Right cardiac atrium (tissue), 5 donors: Measurements from ENCODE around the gene TEKT5. TPM values are rescaled to one million over a fixed set of nuclear protein-coding genes. Genes with fewer than 3 reads are reported as not detected.

ENCODE experiments used
- ATAC-seq, 2 donors: fragments of 200-7000 bp; cut with Tn5 transposase; one replicate each; pipeline versions ENCODE4 v1.8.0 to v1.9.1; 2020; ENCODE audit warnings: moderate library complexity in 2 of 2, mild to moderate bottlenecking in 1 of 2
- DNase-seq, 3 donors: peaks; one replicate each; pipeline ENCODE4 v3.0.0-alpha.2; 2020
- H3K27ac ChIP-seq: one replicate; pipeline ENCODE4 v1.5.1; 2013; ENCODE audit warnings: mild to moderate bottlenecking, low read length, control low read depth, moderate library complexity
- H3K27me3 ChIP-seq: one replicate; pipeline ENCODE4 v1.6.1; 2013; ENCODE audit not compliant: control insufficient read depth, insufficient read depth
- H3K4me1 ChIP-seq: one replicate; pipeline ENCODE4 v1.6.1; 2013; ENCODE audit warnings: low read length; ENCODE audit not compliant: control insufficient read depth, insufficient read depth
- H3K4me3 ChIP-seq: one replicate; pipeline ENCODE4 v1.5.1; 2013; ENCODE audit warnings: low read length, control low read depth
- H3K9me3 ChIP-seq: one replicate; pipeline ENCODE4 v1.6.1; 2013; ENCODE audit warnings: low read length; ENCODE audit not compliant: control insufficient read depth
- WGBS: extraction: QIAGEN DNeasy Blood & Tissue Kit; methylation state at CpG from one replicate; pipeline ENCODE4 v1.1.7; 2013; 5-methylcytosine and 5-hydroxymethylcytosine counted together
- intact Hi-C, 4 donors: fragments of 100-400 bp; cut with DNase I; formaldehyde crosslinking; loops; one replicate each; pipeline versions ENCODE4 v1.11.0 to v1.14.0; 2022 to 2023
- polyA plus RNA-seq: library from polyadenylated mRNA; stranded (reverse); fragments of 200-250 nt; gene quantifications from one replicate; pipeline ENCODE4 v1.2.3, GENCODE V29; 2013
- total RNA-seq, 4 donors: library from RNA; stranded (reverse); fragmentation: NEBNext Ultra II Directional; extraction: Animal tissue kit (Norgen Biotek cat#: 25700); gene quantifications; one replicate each; pipeline ENCODE4 v1.2.1, GENCODE V29; 2021
- donor health status: healthy with polysubstance abuse.
- donor health status: DM: no; HTN: yes; CAD: no.
- donor health status: DM: no; HTN: no; CAD: no.
- donor health status: DM: no; HTN: yes; CAD: no; lungs with severe emphysema.
- donor health status: DM: yes; HTN: yes; CAD: no.

TEKT5 gene
- total and polyA plus RNA-seq, 5 donors, result 0.07 TPM; not detected in 4

- 65% methylated on average over 19 of the region's 19 CpGs for WGBS
Measured at GRCh38 chr16:10729104-10730048, 34.6 kb upstream of the TEKT5 start.

GRCh38 chr16:10728003-10728887 is 33.5 kb upstream of the TEKT5 start:
- Histone ChIP-seq H3K9me3 (no peaks in the 10 kb centered on the region), H3K4me1 (no peaks in the 10 kb centered on the region), H3K27me3 (no peaks in the 10 kb centered on the region), H3K4me3 (no peak overlapping the region), H3K27ac (no peak overlapping the region)
- ATAC-seq (peak in 1 of 2 donors; percentile 40), DNase-seq (no peak)
- intact Hi-C loops, result no loop called here
- WGBS, result 61% methylated on average over 16 of the region's 16 CpGs

More at GRCh38 chr16:10729104-10730048, 34.6 kb upstream of the TEKT5 start:
- intact Hi-C loops, result loop anchor here (5.0 to 10.0 kb wide), 3 partner anchors 65 to 475 kb away; no protein-coding TSS in a partner anchor
- H3K9me3 ChIP-seq, result no peaks in the 10 kb centered on the region
- peak in 1 of 2 donors; percentile 80 for ATAC-seq
- no peaks in the 10 kb centered on the region for H3K27me3 ChIP-seq
- H3K4me1 ChIP-seq, result no peaks in the 10 kb centered on the region
- no peak overlapping the region for H3K27ac ChIP-seq
- no peak for DNase-seq
- H3K4me3 ChIP-seq, result no peak overlapping the region

GRCh38 chr16:10708969-10709368 is 14.2 kb upstream of the TEKT5 start:
- Histone ChIP-seq H3K27ac (no peak overlapping the region), H3K9me3 (no peaks in the 10 kb centered on the region), H3K4me3 (no peak overlapping the region), H3K4me1 (no peaks in the 10 kb centered on the region), H3K27me3 (no peaks in the 10 kb centered on the region)
- 62% methylated on average over 4 of the region's 4 CpGs for WGBS
- intact Hi-C loops, result no loop called here
- ATAC-seq, result no peak
- DNase-seq, result no peak

- Histone ChIP-seq H3K27ac (no peak overlapping the region), H3K27me3 (no peaks in the 10 kb centered on the region), H3K9me3 (no peaks in the 10 kb centered on the region), H3K4me3 (no peak overlapping the region), H3K4me1 (no peaks in the 10 kb centered on the region)
- intact Hi-C loops, result no loop called here
- ATAC-seq (no peak), DNase-seq (no peak)
- 80% methylated on average over 1 of the region's 1 CpG for WGBS
Measured at GRCh38 chr16:10699756-10700155, 5.0 kb upstream of the TEKT5 start.

- ATAC-seq, result no peak
Measured at GRCh38 chr16:10694306-10694705, 424 bp downstream of the TEKT5 start.

GRCh38 chr16:10693889-10694288 is 841 bp downstream of the TEKT5 start:
- Histone ChIP-seq H3K27ac (no peak overlapping the region), H3K4me3 (no peak overlapping the region), H3K9me3 (no peaks in the 10 kb centered on the region), H3K4me1 (no peaks in the 10 kb centered on the region), H3K27me3 (no peaks in the 10 kb centered on the region)
- intact Hi-C loops, result no loop called here
- DNase-seq, result no peak
- ATAC-seq, result no peak
- WGBS, result 96% methylated on average over 8 of the region's 8 CpGs

More at GRCh38 chr16:10694306-10694705, 424 bp downstream of the TEKT5 start:
- intact Hi-C loops, result no loop called here
- no peak overlapping the region for H3K4me3 ChIP-seq
- H3K27me3 ChIP-seq, result no peaks in the 10 kb centered on the region
- H3K4me1 ChIP-seq, result no peaks in the 10 kb centered on the region
- H3K9me3 ChIP-seq, result no peaks in the 10 kb centered on the region
- DNase-seq, result no peak
- no peak overlapping the region for H3K27ac ChIP-seq
- WGBS, result 95% methylated on average over 21 of the region's 21 CpGs

GRCh38 chr16:10692470-10692869 is 2.3 kb downstream of the TEKT5 start:
- H3K9me3 ChIP-seq, result no peaks in the 10 kb centered on the region
- intact Hi-C loops, result no loop called here
- no peaks in the 10 kb centered on the region for H3K4me1 ChIP-seq
- WGBS, result 77% methylated on average over 5 of the region's 5 CpGs
- no peak overlapping the region for H3K27ac ChIP-seq
- no peak for DNase-seq
- H3K4me3 ChIP-seq, result no peak overlapping the region
- H3K27me3 ChIP-seq, result no peaks in the 10 kb centered on the region
- ATAC-seq, result no peak

- intact Hi-C loops, result no loop called here
- DNase-seq (no peak), ATAC-seq (no peak)
- no peak overlapping the region for H3K4me3 ChIP-seq
- H3K4me1 ChIP-seq, result no peaks in the 10 kb centered on the region
- H3K9me3 ChIP-seq, result no peaks in the 10 kb centered on the region
- WGBS, result 88% methylated on average over 5 of the region's 5 CpGs
- no peaks in the 10 kb centered on the region for H3K27me3 ChIP-seq
- H3K27ac ChIP-seq, result no peak overlapping the region
Measured at GRCh38 chr16:10688726-10689125, 6.0 kb downstream of the TEKT5 start.

- no peak for DNase-seq
- intact Hi-C loops, result no loop called here
- Histone ChIP-seq H3K9me3 (no peaks in the 10 kb centered on the region), H3K4me1 (no peaks in the 10 kb centered on the region), H3K27me3 (no peaks in the 10 kb centered on the region), H3K4me3 (no peak overlapping the region), H3K27ac (no peak overlapping the region)
- WGBS, result 93% methylated on average over 10 of the region's 10 CpGs
- no peak for ATAC-seq
Measured at GRCh38 chr16:10688291-10688690, 6.4 kb downstream of the TEKT5 start.

- intact Hi-C loops, result no loop called here
- WGBS, result 89% methylated on average over 7 of the region's 7 CpGs
- Histone ChIP-seq H3K4me3 (no peak overlapping the region), H3K27ac (no peak overlapping the region), H3K9me3 (no peaks in the 10 kb centered on the region), H3K4me1 (no peaks in the 10 kb centered on the region), H3K27me3 (no peaks in the 10 kb centered on the region)
- DNase-seq, result no peak
- ATAC-seq, result no peak
Measured at GRCh38 chr16:10685709-10686108, 9.0 kb downstream of the TEKT5 start.
